ENCODE results near the gene CUL5. TPM values are rescaled to one million over a fixed set of nuclear protein-coding genes. Genes with fewer than 3 reads are reported as not detected.

Gene CUL5
- total and polyA plus RNA-seq, 2 of the 4 experiments (the other 2 are of a cell fraction), result 8.8 to 31.0 TPM

GRCh38 chr11:108101090-108101775 lies 92.5 kb downstream of the CUL5 start:
- ChIA-PET POLR2A (ENCODE audit: unreplicated experiment) (no interaction called here), CTCF (interaction anchor here (0.6 kb wide), 1 partner anchor 41 kb away, joined by 5 read pairs; no protein-coding TSS in a partner anchor)
- H3K27ac ChIP-seq (ENCODE audit: insufficient read depth, low read length), result no peak overlapping the region
- no peak overlapping the region for H2AK5ac ChIP-seq (ENCODE audit: low read depth, low read length)
- H2BK120ac ChIP-seq (ENCODE audit: low read depth, low read length), result no peak overlapping the region
- H4K5ac ChIP-seq (ENCODE audit: low read depth, low read length), result no peak overlapping the region
- no peak overlapping the region for H3K9ac ChIP-seq (ENCODE audit: low read depth, low read length)
- no peak for TF ChIP-seq MXI1 (IDR thresholded peaks at IDR 0.05; ENCODE audit: borderline replicate concordance, low read depth, low read length)
- no peak for TF ChIP-seq BHLHE40 (IDR thresholded peaks at IDR 0.05; ENCODE audit: low read depth, low read length)
- no peak for TF ChIP-seq MAZ (IDR thresholded peaks at IDR 0.05; ENCODE audit: borderline replicate concordance, low read depth, low read length)
- no peak for TF ChIP-seq CHD1 (IDR thresholded peaks at IDR 0.05; ENCODE audit: low read depth, low read length)
- no peak for TF ChIP-seq NFE2L2 (IDR thresholded peaks at IDR 0.05; ENCODE audit: low read depth, low read length)
- no peak for TF ChIP-seq FOS (IDR thresholded peaks at IDR 0.05; ENCODE audit: low read depth, low read length)
- no peak for TF ChIP-seq CEBPB (IDR thresholded peaks at IDR 0.05; ENCODE audit: low read depth, low read length)
- TF ChIP-seq RAD21 (IDR thresholded peaks at IDR 0.05; ENCODE audit: low read length), result no peak
- no peak for TF ChIP-seq SMC3 (IDR thresholded peaks at IDR 0.05; ENCODE audit: low read depth, low read length)
- TF ChIP-seq RFX5 (IDR thresholded peaks at IDR 0.05; ENCODE audit: low read depth, low read length), result no peak
- TF ChIP-seq, protein P1, sequence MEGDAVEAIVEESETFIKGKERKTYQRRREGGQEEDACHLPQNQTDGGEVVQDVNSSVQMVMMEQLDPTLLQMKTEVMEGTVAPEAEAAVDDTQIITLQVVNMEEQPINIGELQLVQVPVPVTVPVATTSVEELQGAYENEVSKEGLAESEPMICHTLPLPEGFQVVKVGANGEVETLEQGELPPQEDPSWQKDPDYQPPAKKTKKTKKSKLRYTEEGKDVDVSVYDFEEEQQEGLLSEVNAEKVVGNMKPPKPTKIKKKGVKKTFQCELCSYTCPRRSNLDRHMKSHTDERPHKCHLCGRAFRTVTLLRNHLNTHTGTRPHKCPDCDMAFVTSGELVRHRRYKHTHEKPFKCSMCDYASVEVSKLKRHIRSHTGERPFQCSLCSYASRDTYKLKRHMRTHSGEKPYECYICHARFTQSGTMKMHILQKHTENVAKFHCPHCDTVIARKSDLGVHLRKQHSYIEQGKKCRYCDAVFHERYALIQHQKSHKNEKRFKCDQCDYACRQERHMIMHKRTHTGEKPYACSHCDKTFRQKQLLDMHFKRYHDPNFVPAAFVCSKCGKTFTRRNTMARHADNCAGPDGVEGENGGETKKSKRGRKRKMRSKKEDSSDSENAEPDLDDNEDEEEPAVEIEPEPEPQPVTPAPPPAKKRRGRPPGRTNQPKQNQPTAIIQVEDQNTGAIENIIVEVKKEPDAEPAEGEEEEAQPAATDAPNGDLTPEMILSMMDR (conservative IDR thresholded peaks at IDR 0.05; ENCODE audit: low read depth, low read length), result no peak
- no peak for TF ChIP-seq RCOR1 (IDR thresholded peaks at IDR 0.05; ENCODE audit: insufficient replicate concordance, low read length)
- TF ChIP-seq POLR2A (IDR thresholded peaks at IDR 0.05; ENCODE audit: low read depth, low read length), result no peak
- TF ChIP-seq, protein P2, sequence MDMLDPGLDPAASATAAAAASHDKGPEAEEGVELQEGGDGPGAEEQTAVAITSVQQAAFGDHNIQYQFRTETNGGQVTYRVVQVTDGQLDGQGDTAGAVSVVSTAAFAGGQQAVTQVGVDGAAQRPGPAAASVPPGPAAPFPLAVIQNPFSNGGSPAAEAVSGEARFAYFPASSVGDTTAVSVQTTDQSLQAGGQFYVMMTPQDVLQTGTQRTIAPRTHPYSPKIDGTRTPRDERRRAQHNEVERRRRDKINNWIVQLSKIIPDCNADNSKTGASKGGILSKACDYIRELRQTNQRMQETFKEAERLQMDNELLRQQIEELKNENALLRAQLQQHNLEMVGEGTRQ (IDR thresholded peaks at IDR 0.05; ENCODE audit: low read depth, low read length), result no peak
- no peak for TF ChIP-seq ELK1 (IDR thresholded peaks at IDR 0.05; ENCODE audit: borderline replicate concordance, low read depth, low read length)
- TF ChIP-seq MAFK (IDR thresholded peaks at IDR 0.05; ENCODE audit: low read depth, low read length), result no peak
- no peaks in the 10 kb centered on the region; the same call in 1 of the 2 replicates for H3K9me1 ChIP-seq (ENCODE audit: insufficient read depth, low read length)
- H4K20me1 ChIP-seq (ENCODE audit: insufficient read depth, low read length), result no peaks in the 10 kb centered on the region
- H3K4me3 ChIP-seq (ENCODE audit: insufficient read depth, low read depth, low read length), result no peak overlapping the region
- H3K14ac ChIP-seq (replicated peaks; ENCODE audit: low read depth, low read length), result no peak overlapping the region
- H3K9me3 ChIP-seq (ENCODE audit: control insufficient read depth, insufficient read depth, low read length), result no peaks in the 10 kb centered on the region
- H2BK20ac ChIP-seq (ENCODE audit: low read depth, low read length), result no peak overlapping the region
- ATAC-seq (ENCODE audit: low read depth), result no peak
- no peak overlapping the region for H2BK5ac ChIP-seq (ENCODE audit: low read depth, low read length, poor library complexity, severe bottlenecking)
- no peak overlapping the region for H3K4me2 ChIP-seq (ENCODE audit: low read depth, low read length)
- DNase-seq, result no peak
- H3K27me3 ChIP-seq (ENCODE audit: control insufficient read depth, insufficient read depth, low read length), result no peaks in the 10 kb centered on the region
- H2AK9ac ChIP-seq (replicated peaks; ENCODE audit: low read depth, low read length, poor library complexity), result no peak overlapping the region
- no TSS peak for BruUV-seq (replicated peaks)
- H3K79me1 ChIP-seq (ENCODE audit: low read depth in 1 of 2, low read length in 2 of 2), result 0 out of 4 replicates have a peak, but pooled peaks cover 0 to 3% of the 10 kb centered on the region in 2 experiments
- H4K8ac ChIP-seq (ENCODE audit: low read depth in 2 of 2, low read length in 2 of 2), result no peak overlapping the region
- no peak overlapping the region for H2AFZ ChIP-seq (replicated peaks; ENCODE audit: low read length, poor library complexity)
- no peak overlapping the region for H3K18ac ChIP-seq (ENCODE audit: low read depth, low read length)
- no peak overlapping the region for H4K91ac ChIP-seq (ENCODE audit: insufficient read depth, low read depth, low read length)
- dilution Hi-C loops (cut with HindIII; ENCODE audit: low sequenced_read_pairs, unreplicated experiment), result no loop called here
- H3K4me1 ChIP-seq (ENCODE audit: control insufficient read depth, insufficient read depth, low read length), result no peaks in the 10 kb centered on the region
- H2BK15ac ChIP-seq (ENCODE audit: low read depth, low read length), result no peak overlapping the region
- in situ Hi-C loops (cut with MboI; ENCODE audit: low sequenced_read_pairs), result no loop called here
- H3K23ac ChIP-seq (ENCODE audit: low read depth, low read length), result no peak overlapping the region
- intact Hi-C loops (cut with micrococcal nuclease), result no loop called here
- no peak overlapping the region for H3K4ac ChIP-seq (ENCODE audit: low read depth, low read length)
- H3K56ac ChIP-seq (ENCODE audit: extremely low read depth, insufficient read depth, low read length), result no peak overlapping the region
- peaks cover 24% of the 10 kb centered on the region for H3K36me3 ChIP-seq (ENCODE audit: control insufficient read depth, insufficient read depth, low read length)
- WGBS, 2 experiments (ENCODE audit: extremely low coverage in 2 of 2, insufficient read length in 1 of 2), result no CpG with 5 or more reads among the region's 1 CpG
